H1 (cell line): ENCODE measurements around the gene ZNF212. TPM values are rescaled to one million over a fixed set of nuclear protein-coding genes. Genes with fewer than 3 reads are reported as not detected.

Experiments used
- ASH2L ChIP-seq: fragments of 200-600, 300-600 bp; sonication (generic); IDR thresholded peaks from one replicate; pipeline ENCODE4 v1.7.1; 2017; ENCODE audit warnings: low read length
- BRCA1 ChIP-seq: IDR thresholded peaks from 2 replicates; pipeline ENCODE4 v1.6.1; 2012; ENCODE audit warnings: low read depth, low read length, improper control_type of control experiment
- CBX8 ChIP-seq: fragments of 300-800, 300-1000 bp; sonication (generic); IDR thresholded peaks from 2 replicates; pipeline ENCODE4 v1.7.1; 2016; ENCODE audit warnings: low read depth, low read length, borderline replicate concordance
- CHD7 ChIP-seq: fragments of 300-600 bp; sonication (generic); IDR thresholded peaks from 2 replicates; pipeline ENCODE4 v1.7.1; 2012; ENCODE audit warnings: low read length, moderate library complexity, mild to moderate bottlenecking, inconsistent platforms; ENCODE audit not compliant: insufficient replicate concordance
- NANOG ChIP-seq: IDR thresholded peaks from 2 replicates; pipeline ENCODE4 v1.6.1; 2011; ENCODE audit warnings: low read length, low read depth, mild to moderate bottlenecking, inconsistent platforms; ENCODE audit not compliant: insufficient read depth, poor library complexity, severe bottlenecking
- SRF ChIP-seq: IDR thresholded peaks from 2 replicates; pipeline ENCODE4 v1.6.1; 2011; ENCODE audit warnings: mild to moderate bottlenecking, low read depth, low read length, moderate library complexity
- TCF12 ChIP-seq: IDR thresholded peaks from 2 replicates; pipeline ENCODE4 v1.6.1; 2011; ENCODE audit warnings: low read depth, mild to moderate bottlenecking, low read length
- TEAD4 ChIP-seq: IDR thresholded peaks from 2 replicates; pipeline ENCODE4 v1.6.1; 2012; ENCODE audit warnings: low read depth, low read length, inconsistent platforms, mixed read lengths
- polyA plus RNA-seq, 7 experiments: library from polyadenylated mRNA; depleted of rRNA in 3 of 7; stranded (reverse) in 5 of 7; unstranded in 2 of 7; fragments of >200 nt in 5 of 7; fragments of 200-250 nt in 2 of 7; gene quantifications; 1 replicate in 5 of 7; 2 replicates in 1 of 7; 4 replicates in 1 of 7; pipeline versions ENCODE4 v1.2.1 to v1.2.3, GENCODE V29; 2011 to 2013; ENCODE audit warnings: missing spikeins in 2 of 7, mixed read lengths in 2 of 7
- total RNA-seq: library from RNA; stranded (reverse); fragmentation: NEBNext Ultra II Directional; extraction: Animal tissue kit (Norgen Biotek cat#: 25700); gene quantifications from 2 replicates; pipeline ENCODE4 v1.2.1, GENCODE V29; 2021

Gene ZNF212
- total and polyA plus RNA-seq, 2 of the 8 experiments (the other 6 are each of a cell fraction or from before 2014, with no cell fraction given), result 6.7 to 19.3 TPM

GRCh38 chr7:149194799-149195179 is 44.7 kb upstream of the ZNF212 start (continued):
- TF ChIP-seq CHD7 (no peak), NANOG (no peak), ASH2L (no peak), TEAD4 (no peak), TCF12 (no peak), BRCA1 (no peak), CBX8 (no peak), SRF (no peak)
